Renal cortex interstitium (tissue), 11 donors: ENCODE measurements around the gene FBXO38. TPM values are rescaled to one million over a fixed set of nuclear protein-coding genes. Genes with fewer than 3 reads are reported as not detected.

Experiments used
- DNase-seq, 11 donors: peaks; one replicate each; pipeline ENCODE4 v3.0.0-alpha.2; 2013; ENCODE audit warnings: low read depth in 9 of 11, low spot score in 4 of 11; ENCODE audit errors: extremely low read depth in 1 of 11
- polyA plus RNA-seq, 3 donors: library from polyadenylated mRNA; unstranded; fragments of 120-200 nt; gene quantifications; one replicate each; pipeline ENCODE4 v1.2.1, GENCODE V29; 2013; ENCODE audit not compliant: insufficient read length in 3 of 3

FBXO38 gene
- polyA plus RNA-seq, 3 donors: 39.9 to 50.6 (median 48.6) TPM

- peak in 2 of 11 donors; percentile 2 to 15 for DNase-seq
Observed at GRCh38 chr5:148416416-148416815, 32.7 kb downstream of the FBXO38 start.

- no peak for DNase-seq
Observed at GRCh38 chr5:148416921-148417320, 33.2 kb downstream of the FBXO38 start.

- no peak for DNase-seq
Observed at GRCh38 chr5:148418511-148418910, 34.8 kb downstream of the FBXO38 start.

GRCh38 chr5:148421661-148422060 is 37.9 kb downstream of the FBXO38 start:
- no peak for DNase-seq

- no peak for DNase-seq
Observed at GRCh38 chr5:148425808-148426207, 42.0 kb downstream of the FBXO38 start.

- DNase-seq: no peak
Observed at GRCh38 chr5:148426514-148426913, 42.8 kb downstream of the FBXO38 start.

GRCh38 chr5:148427370-148428042 is 43.7 kb downstream of the FBXO38 start:
- DNase-seq: no peak

GRCh38 chr5:148428848-148429247 is 45.1 kb downstream of the FBXO38 start:
- DNase-seq: no peak

- DNase-seq: no peak
Observed at GRCh38 chr5:148433826-148434225, 50.1 kb downstream of the FBXO38 start.

- no peak for DNase-seq
Observed at GRCh38 chr5:148436029-148436428, 52.3 kb downstream of the FBXO38 start.

GRCh38 chr5:148437249-148437648 is 53.5 kb downstream of the FBXO38 start:
- DNase-seq: no peak

- no peak for DNase-seq
Observed at GRCh38 chr5:148438933-148439332, 55.2 kb downstream of the FBXO38 start.

- DNase-seq: no peak
Observed at GRCh38 chr5:148443241-148443640, 59.5 kb downstream of the FBXO38 start.

GRCh38 chr5:148443998-148444397 is 60.2 kb downstream of the FBXO38 start:
- peak in 10 of 11 donors; percentile 36 to 71 (median 46) for DNase-seq

GRCh38 chr5:148445578-148445977 is 61.8 kb downstream of the FBXO38 start:
- DNase-seq: no peak

- peak in 3 of 11 donors; percentile 26 to 47 (median 35) for DNase-seq
Observed at GRCh38 chr5:148446611-148447010, 62.9 kb downstream of the FBXO38 start.

- no peak for DNase-seq
Observed at GRCh38 chr5:148452499-148453193, 68.9 kb downstream of the FBXO38 start.

- DNase-seq: no peak
Observed at GRCh38 chr5:148454576-148454975, 70.8 kb downstream of the FBXO38 start.

- DNase-seq: no peak
Observed at GRCh38 chr5:148455185-148455584, 71.4 kb downstream of the FBXO38 start.

- DNase-seq: peak in 4 of 11 donors; percentile 7 to 35 (median 14)
Observed at GRCh38 chr5:148457183-148457620, 73.4 kb downstream of the FBXO38 start.
